Placental pericyte (primary cell): ENCODE data around the gene SLC6A19. TPM values are rescaled to one million over a fixed set of nuclear protein-coding genes. Genes with fewer than 3 reads are reported as not detected.

Source experiments
- total RNA-seq: library from RNA; depleted of rRNA; stranded (reverse); fragments of >200 nt; gene quantifications from 2 replicates; pipeline ENCODE4 v1.2.3, GENCODE V29; 2012

The SLC6A19 gene
- total RNA-seq, result not detected in 2 replicates

DNA sequence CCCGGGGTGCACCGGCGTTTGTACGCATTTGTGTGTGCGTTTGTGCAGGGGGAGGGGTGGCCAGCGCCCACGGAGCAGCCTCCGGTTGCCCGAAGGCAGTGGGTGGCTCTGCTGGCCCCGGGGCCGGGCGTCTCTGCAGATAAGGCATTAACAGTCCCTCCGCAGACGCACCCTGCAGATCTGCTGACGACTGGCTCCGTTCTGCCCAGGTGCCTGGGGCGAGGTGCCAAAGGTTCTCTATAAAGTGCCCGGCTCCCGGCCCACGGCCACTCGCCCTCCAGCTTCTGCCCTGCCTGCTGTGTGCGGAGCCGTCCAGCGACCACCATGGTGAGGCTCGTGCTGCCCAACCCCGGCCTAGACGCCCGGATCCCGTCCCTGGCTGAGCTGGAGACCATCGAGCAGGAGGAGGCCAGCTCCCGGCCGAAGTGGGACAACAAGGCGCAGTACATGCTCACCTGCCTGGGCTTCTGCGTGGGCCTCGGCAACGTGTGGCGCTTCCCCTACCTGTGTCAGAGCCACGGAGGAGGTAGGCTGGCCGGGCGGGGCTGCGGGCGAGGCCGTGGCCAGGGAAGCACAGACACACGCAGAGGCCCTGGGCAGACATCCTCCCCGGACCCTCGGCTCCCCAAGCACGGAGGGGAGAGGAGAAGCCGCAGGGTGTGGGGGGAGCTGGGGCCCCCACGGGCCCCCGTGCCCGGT is at the start of gene SLC6A19:
Gene SLC6A19, plus strand, starts transcription at position 269 of the 699 bp plus-strand sequence. Its CDS starts 56 bp downstream, at position 325.

GRCh38 chr5:1225081-1225480 is 23.7 kb downstream of the SLC6A19 start, which contains the start of gene SLC6A18:
Gene SLC6A18, plus strand, starts transcription at chr5:1225381. Its CDS starts 97 bp downstream, at chr5:1225478.

Other genes starting within 250 kb of the SLC6A19 start
- gene NKD2, start 192.8 kb upstream of the SLC6A19 start, total RNA-seq, result 15.9 and 52.7 TPM in 2 replicates
- 17.0 and 25.6 TPM in 2 replicates for gene SLC12A7, start 89.5 kb upstream of the SLC6A19 start, total RNA-seq
- gene SLC6A18, start 23.8 kb downstream of the SLC6A19 start, total RNA-seq, result not detected in 2 replicates
- not detected in 2 replicates for gene TERT, start 93.5 kb downstream of the SLC6A19 start, total RNA-seq
- 193 and 301 TPM in 2 replicates for gene CLPTM1L, start 143.5 kb downstream of the SLC6A19 start, total RNA-seq
- not detected in 2 replicates for gene SLC6A3, start 243.8 kb downstream of the SLC6A19 start, total RNA-seq